Measurements from ENCODE around the gene ZNF672.
A peak's percentile ranks its signal among the peaks of the same experiment; 100 is the strongest.
"Not testable (repeated sequence)": the region's sequence is repeated elsewhere in the genome, so short reads cannot be mapped to it uniquely, and the experiment has no call there.

ZNF672 gene

GRCh38 chr1:248837781-248838356, at the start of gene ZNF672:
TSS of gene ZNF672 (plus strand) at chr1:248838224. CDS start at chr1:248847275, 9,051 bp downstream.
- DNase-seq = peak; percentile 99

- no peak for DNase-seq
These were observed 49.7 kb upstream of the ZNF672 start for GRCh38 chr1:248788327-248788726.

GRCh38 chr1:248789337-248789736, 48.7 kb upstream of the ZNF672 start:
- not testable (repeated sequence) for DNase-seq

GRCh38 chr1:248790456-248790855, 47.6 kb upstream of the ZNF672 start:
- no peak for DNase-seq

- DNase-seq = no peak
These were observed 47.0 kb upstream of the ZNF672 start for GRCh38 chr1:248791010-248791409.

GRCh38 chr1:248792342-248792741, 45.7 kb upstream of the ZNF672 start:
- DNase-seq = no peak

- DNase-seq = no peak
These were observed 44.4 kb upstream of the ZNF672 start for GRCh38 chr1:248793592-248793991.

GRCh38 chr1:248794663-248795062, 43.4 kb upstream of the ZNF672 start:
- not testable (repeated sequence) for DNase-seq

- no peak for DNase-seq
These were observed 39.2 kb upstream of the ZNF672 start for GRCh38 chr1:248798791-248799190.

- DNase-seq = no peak
These were observed 37.6 kb upstream of the ZNF672 start for GRCh38 chr1:248800459-248800858.

GRCh38 chr1:248802454-248802853, 35.6 kb upstream of the ZNF672 start:
- no peak for DNase-seq

- not testable (repeated sequence) for DNase-seq
These were observed 34.5 kb upstream of the ZNF672 start for GRCh38 chr1:248803501-248803900.

- no peak for DNase-seq
These were observed 33.0 kb upstream of the ZNF672 start for GRCh38 chr1:248804771-248805681.

GRCh38 chr1:248805876-248806275, 32.1 kb upstream of the ZNF672 start:
- DNase-seq = no peak

- peak; percentile 82 for DNase-seq
These were observed 30.8 kb upstream of the ZNF672 start for GRCh38 chr1:248807067-248807737.

- no peak for DNase-seq
These were observed 29.1 kb upstream of the ZNF672 start for GRCh38 chr1:248808876-248809275.

GRCh38 chr1:248810000-248810726, 27.9 kb upstream of the ZNF672 start:
- DNase-seq = no peak

- DNase-seq = no peak
These were observed 27.1 kb upstream of the ZNF672 start for GRCh38 chr1:248810727-248811513.

GRCh38 chr1:248811514-248812490, 26.2 kb upstream of the ZNF672 start:
- peak; percentile 20 for DNase-seq

- no peak for DNase-seq
These were observed 25.1 kb upstream of the ZNF672 start for GRCh38 chr1:248812736-248813425.

Measured in retina (tissue), 1 donor.